Stomach (tissue), 4 donors: ENCODE data around the gene LRP1B.

Experiments used
- POLR2A ChIP-seq, 4 donors: fragments of 450-650 bp; IDR thresholded peaks; one replicate each; pipeline ENCODE4 v1.6.1; 2016; ENCODE audit warnings: antibody characterized with exemption in 4 of 4, control low read depth in 2 of 4, mild to moderate bottlenecking in 1 of 4, moderate library complexity in 1 of 4
- TF ChIP-seq, protein P1 (sequence below), 7 experiments: fragments of 450-650 bp in 4 of 7; fragments of 200-600 bp in 3 of 7; sonication (generic) in 3 of 7; IDR thresholded peaks; one replicate each; pipeline ENCODE4 v1.5.1; 2016 to 2019; ENCODE audit warnings: antibody characterized with exemption in 7 of 7, control low read depth in 2 of 7, mild to moderate bottlenecking in 1 of 7

DNA sequence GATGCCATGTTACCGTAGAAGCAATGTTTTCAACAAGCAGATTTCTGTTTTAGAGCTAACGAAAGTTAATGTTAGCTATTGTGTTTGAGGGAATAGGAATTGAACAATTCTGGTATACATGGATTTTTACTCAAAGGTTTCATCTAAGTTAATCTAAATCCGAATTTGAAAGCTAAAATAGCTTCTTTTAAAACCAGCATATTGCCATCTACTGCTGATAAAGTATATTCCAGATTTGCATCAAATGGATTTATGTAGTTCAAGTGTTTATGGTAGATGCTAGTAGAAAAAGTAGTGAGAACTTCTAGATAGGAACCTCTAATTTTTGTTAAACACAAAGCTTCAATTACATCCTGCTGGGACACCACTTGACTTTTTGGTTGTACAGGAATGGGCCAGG is 1781.1 kb downstream of the LRP1B start:
- TF ChIP-seq, protein P1, sequence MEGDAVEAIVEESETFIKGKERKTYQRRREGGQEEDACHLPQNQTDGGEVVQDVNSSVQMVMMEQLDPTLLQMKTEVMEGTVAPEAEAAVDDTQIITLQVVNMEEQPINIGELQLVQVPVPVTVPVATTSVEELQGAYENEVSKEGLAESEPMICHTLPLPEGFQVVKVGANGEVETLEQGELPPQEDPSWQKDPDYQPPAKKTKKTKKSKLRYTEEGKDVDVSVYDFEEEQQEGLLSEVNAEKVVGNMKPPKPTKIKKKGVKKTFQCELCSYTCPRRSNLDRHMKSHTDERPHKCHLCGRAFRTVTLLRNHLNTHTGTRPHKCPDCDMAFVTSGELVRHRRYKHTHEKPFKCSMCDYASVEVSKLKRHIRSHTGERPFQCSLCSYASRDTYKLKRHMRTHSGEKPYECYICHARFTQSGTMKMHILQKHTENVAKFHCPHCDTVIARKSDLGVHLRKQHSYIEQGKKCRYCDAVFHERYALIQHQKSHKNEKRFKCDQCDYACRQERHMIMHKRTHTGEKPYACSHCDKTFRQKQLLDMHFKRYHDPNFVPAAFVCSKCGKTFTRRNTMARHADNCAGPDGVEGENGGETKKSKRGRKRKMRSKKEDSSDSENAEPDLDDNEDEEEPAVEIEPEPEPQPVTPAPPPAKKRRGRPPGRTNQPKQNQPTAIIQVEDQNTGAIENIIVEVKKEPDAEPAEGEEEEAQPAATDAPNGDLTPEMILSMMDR (IDR thresholded peaks at IDR 0.05) = no peak
- no peak for TF ChIP-seq POLR2A (IDR thresholded peaks at IDR 0.05)
